GM12878 (cell line): Measurements from ENCODE around the gene NAALADL2. TPM values are rescaled to one million over a fixed set of nuclear protein-coding genes. Genes with fewer than 3 reads are reported as not detected.

Source experiments
- ATAC-seq: fragments of 200-7000 bp; cut with Tn5 transposase; 3 replicates; pipeline ENCODE4 v1.9.1; 2020; ENCODE audit warnings: mild to moderate bottlenecking, moderate library complexity
- BruUV-seq: library from RNA; stranded (reverse); fragments of 400-500 nt; replicated peaks from 2 replicates; lab custom pipeline; 2021; lab: Mats Ljungman, UMichigan
- CTCF ChIA-PET: fragments of 300-600 bp; sonication (Branson Sonifier 250); formaldehyde crosslinking; extraction: SDS; loops from one replicate; lab custom pipeline; 2021; ENCODE audit warnings: inconsistent platforms; lab: Yijun Ruan, JAX
- POLR2A ChIA-PET: fragments of 350-600 bp; formaldehyde crosslinking; extraction: SDS; loops from one replicate; lab custom pipeline; 2021; ENCODE audit warnings: inconsistent platforms; lab: Charles Lee
- RAD21 ChIA-PET: fragments of 300-600 bp; sonication (Branson Sonifier 250); formaldehyde crosslinking; loops from one replicate; lab custom pipeline; 2023; ENCODE audit warnings: antibody characterized with exemption; ENCODE audit not compliant: unreplicated experiment; lab: Charles Lee
- SMC1A ChIA-PET: fragments of 300-600 bp; sonication (Branson Sonifier 250); formaldehyde crosslinking; loops from one replicate; lab custom pipeline; 2023; ENCODE audit not compliant: unreplicated experiment, uncharacterized antibody; lab: Charles Lee
- DNase-seq: peaks from one replicate; pipeline ENCODE4 v3.0.0-alpha.2; 2011; ENCODE audit warnings: low read depth, low spot score
- FAIRE-seq: peaks from 3 replicates; lab custom pipeline; 2011; peaks lifted over from hg19 to GRCh38; lab: Jason Lieb, UNC
- H2AFZ ChIP-seq: 2 replicates; pipeline ENCODE4 v1.6.0; 2011; ENCODE audit warnings: low read depth, low read length, control low read depth; ENCODE audit not compliant: control insufficient read depth
- H3K27ac ChIP-seq: 2 replicates; pipeline ENCODE4 v1.5.1; 2011; ENCODE audit warnings: control low read depth; ENCODE audit not compliant: control insufficient read depth, insufficient read depth
- H3K27me3 ChIP-seq, 2 experiments: replicated peaks in 1 of 2; 2 replicates each; pipeline versions ENCODE4 v1.6.0 to v1.6.1; 2011; ENCODE audit warnings: low read length in 1 of 2; ENCODE audit not compliant: control insufficient read depth in 2 of 2, insufficient read depth in 2 of 2
- H3K36me3 ChIP-seq, 2 experiments: 2 replicates each; pipeline ENCODE4 v1.5.1; 2011; ENCODE audit warnings: low read length in 1 of 2; ENCODE audit not compliant: control insufficient read depth in 2 of 2, insufficient read depth in 2 of 2
- H3K4me1 ChIP-seq: 2 replicates; pipeline ENCODE4 v1.6.1; 2011; ENCODE audit warnings: mild to moderate bottlenecking, low read length, moderate library complexity, mixed read lengths; ENCODE audit not compliant: control insufficient read depth, insufficient read depth
- H3K4me2 ChIP-seq: 2 replicates; pipeline ENCODE4 v1.6.0; 2011; ENCODE audit warnings: control low read depth; ENCODE audit not compliant: control insufficient read depth, insufficient read depth
- H3K4me3 ChIP-seq: fragments of 200-600 bp; sonication (generic); 2 replicates; pipeline ENCODE4 v1.5.1; 2016
- H3K79me2 ChIP-seq: 2 replicates; pipeline ENCODE4 v1.6.0; 2011; ENCODE audit warnings: low read length; ENCODE audit not compliant: control insufficient read depth, insufficient read depth
- H3K9ac ChIP-seq: 2 replicates; pipeline ENCODE4 v1.8.0; 2011; ENCODE audit warnings: low read length, control low read depth, mixed read lengths; ENCODE audit not compliant: control insufficient read depth, insufficient read depth
- H3K9me3 ChIP-seq: replicated peaks from 3 replicates; pipeline ENCODE4 v1.5.1; 2011; ENCODE audit warnings: mild to moderate bottlenecking, low read length; ENCODE audit not compliant: control insufficient read depth, insufficient read depth
- H4K20me1 ChIP-seq: 2 replicates; pipeline ENCODE4 v1.6.0; 2011; ENCODE audit not compliant: control insufficient read depth, insufficient read depth
- BCLAF1 ChIP-seq: fragments of 450-650 bp; IDR thresholded peaks from 2 replicates; pipeline ENCODE4 v1.6.1; 2017; ENCODE audit warnings: antibody characterized with exemption, mild to moderate bottlenecking, moderate library complexity
- CBFB ChIP-seq: IDR thresholded peaks from 2 replicates; pipeline ENCODE4 v1.6.1; 2016; ENCODE audit warnings: antibody characterized with exemption, low read depth
- CBX3 ChIP-seq: fragments of 200-600 bp; sonication (generic); IDR thresholded peaks from 2 replicates; pipeline ENCODE4 v1.6.1; 2016; ENCODE audit warnings: low read depth, borderline replicate concordance
- CTCF ChIP-seq, 3 experiments: IDR thresholded peaks in 2 of 3; conservative IDR thresholded peaks in 1 of 3; 2 replicates each; pipeline ENCODE4 v1.5.1; 2011; ENCODE audit warnings: low read depth in 3 of 3, low read length in 3 of 3, mild to moderate bottlenecking in 3 of 3, control low read depth in 2 of 3, moderate library complexity in 2 of 3, inconsistent platforms in 1 of 3, mixed read lengths in 1 of 3; ENCODE audit not compliant: control insufficient read depth in 2 of 3, insufficient read depth in 1 of 3; ENCODE audit errors: extremely low read depth in 1 of 3
- FOXK2 ChIP-seq: fragments of 450-650 bp; IDR thresholded peaks from 2 replicates; pipeline ENCODE4 v1.6.1; 2017; ENCODE audit warnings: mild to moderate bottlenecking, moderate library complexity
- HSF1 ChIP-seq: fragments of 150-350 bp; IDR thresholded peaks from 2 replicates; pipeline ENCODE4 v1.6.1; 2014; ENCODE audit warnings: mild to moderate bottlenecking, low read depth, low read length
- IKZF1 ChIP-seq: fragments of 450-650 bp; conservative IDR thresholded peaks from 2 replicates; pipeline ENCODE4 v1.6.1; 2017; ENCODE audit warnings: antibody characterized with exemption, mild to moderate bottlenecking
- KDM1A ChIP-seq: fragments of 200-600 bp; sonication (generic); IDR thresholded peaks from 2 replicates; pipeline ENCODE4 v1.6.1; 2016; ENCODE audit warnings: borderline replicate concordance
- MYC ChIP-seq: IDR thresholded peaks from 2 replicates; pipeline ENCODE4 v1.6.1; 2011; ENCODE audit warnings: mild to moderate bottlenecking, low read length, moderate library complexity, inconsistent platforms; ENCODE audit not compliant: insufficient read depth, insufficient replicate concordance, insufficient read length, severe bottlenecking
- POLR2A ChIP-seq: IDR thresholded peaks from 2 replicates; pipeline ENCODE4 v1.6.1; 2011; ENCODE audit warnings: low read depth, mild to moderate bottlenecking, low read length
- POLR2AphosphoS5 ChIP-seq: IDR thresholded peaks from 2 replicates; pipeline ENCODE4 v1.6.1; 2011; ENCODE audit warnings: mild to moderate bottlenecking, low read length, inconsistent platforms
- RAD21 ChIP-seq: IDR thresholded peaks from 2 replicates; pipeline ENCODE4 v1.6.1; 2011; ENCODE audit warnings: mild to moderate bottlenecking, low read depth, low read length, moderate library complexity; ENCODE audit not compliant: insufficient read depth
- ZNF274 ChIP-seq: IDR thresholded peaks from one replicate; pipeline ENCODE4 v1.8.0; 2011; ENCODE audit not compliant: insufficient read length, insufficient read depth
- WGBS: methylation state at CpG from one replicate; pipeline ENCODE4 v1.1.6; 2016; ENCODE audit warnings: low lambda C conversion rate; ENCODE audit not compliant: insufficient replicate concordance, insufficient coverage; ENCODE audit errors: missing lambda C conversion rate; 5-methylcytosine and 5-hydroxymethylcytosine counted together
- in situ Hi-C: fragments of 300-500 bp; cut with MboI; formaldehyde crosslinking; loops from 9 replicates; pipeline ENCODE4 v1.14.3; 2018; ENCODE audit warnings: mixed read lengths
- intact Hi-C: fragments of 100-400 bp; cut with micrococcal nuclease; formaldehyde crosslinking; loops from one replicate; pipeline ENCODE4 v1.14.2; 2022; ENCODE audit not compliant: unreplicated experiment
- polyA plus RNA-seq, 11 experiments: library from polyadenylated mRNA; depleted of rRNA in 4 of 11; unstranded in 6 of 11; stranded (reverse) in 5 of 11; fragments of >200 nt; fragmentation: Nextera tagmentation in 4 of 11; fragmentation: Illumina TruSeq in 1 of 11; extraction: Ambion mirVana in 4 of 11; extraction: Trizol in 1 of 11; gene quantifications; 1 replicate in 1 of 11; 2 replicates in 10 of 11; pipeline versions ENCODE4 v1.2.1 to v1.2.3, GENCODE V29; 2011 to 2016; ENCODE audit warnings: inconsistent platforms in 2 of 11, missing spikeins in 2 of 11, low read depth in 1 of 11
- total RNA-seq, 4 experiments: library from RNA; depleted of rRNA in 3 of 4; stranded (reverse); fragments of >200 nt in 3 of 4; fragmentation: Illumina TruSeq in 1 of 4; extraction: Trizol in 1 of 4; gene quantifications; 2 replicates each; pipeline versions ENCODE4 v1.2.1 to v1.2.3, GENCODE V29; 2013 to 2021

The NAALADL2 gene
- total and polyA plus RNA-seq, 10 of the 15 experiments (the other 5 are each of a cell fraction or from before 2014, with no cell fraction given): 0.06 to 10.8 (median 0.46) TPM

GRCh38 chr3:175257123-175257522, 398.0 kb downstream of the NAALADL2 start (continued):
- TF ChIP-seq CTCF (IDR thresholded peaks at IDR 0.05 in 2 of 3, conservative IDR thresholded peaks at IDR 0.05 in 1 of 3; ENCODE audit: control insufficient read depth in 2 of 3, extremely low read depth in 1 of 3, insufficient read depth in 1 of 3, low read depth in 3 of 3, low read length in 3 of 3) (no peak), KDM1A (no peak), BCLAF1 (no peak)
- TF ChIP-seq, all 136 proteins: peak for 0

GRCh38 chr3:175258763-175259162, 399.6 kb downstream of the NAALADL2 start:
- SMC1A ChIA-PET: interaction anchor here (0.6 to 1.5 kb wide), 8 partner anchors 8 to 256 kb away, joined by 3 to 6 read pairs (median 3); no protein-coding TSS in a partner anchor
- H3K9ac ChIP-seq: no peak overlapping the region
- in situ Hi-C loops: no loop called here
- no peak overlapping the region for H2AFZ ChIP-seq
- intact Hi-C loops: loop anchor here (10.0 kb wide), 1 partner anchor 686 kb away; no protein-coding TSS in a partner anchor
- FAIRE-seq: no peak
- H3K27ac ChIP-seq: no peak overlapping the region
- H3K4me3 ChIP-seq: no peak overlapping the region
- peaks cover 28% of the 10 kb centered on the region for H3K79me2 ChIP-seq
- H3K27me3 ChIP-seq: no peaks in the 10 kb centered on the region
- CTCF ChIA-PET: interaction anchor here (0.6 to 1.3 kb wide), 2 partner anchors 10 to 12 kb away, joined by 3 read pairs; no protein-coding TSS in a partner anchor
- 36% methylated on average over 4 of the region's 4 CpGs for WGBS
- POLR2A ChIA-PET: interaction anchor here (1.7 kb wide), 1 partner anchor 11 kb away, joined by 9 read pairs; no protein-coding TSS in a partner anchor
- no peaks in the 10 kb centered on the region for H3K4me1 ChIP-seq
- no peak for DNase-seq
- BruUV-seq: no TSS peak
- peak; percentile 10 for ATAC-seq
- no peaks in the 10 kb centered on the region for H4K20me1 ChIP-seq
- RAD21 ChIA-PET: interaction anchor here (1.4 to 1.6 kb wide), 2 partner anchors 18 to 98 kb away, joined by 5 to 8 read pairs; no protein-coding TSS in a partner anchor
- peaks cover 0 to 2% of the 10 kb centered on the region in 2 experiments; a peak in 2 of 4 replicates for H3K36me3 ChIP-seq
- no peaks in the 10 kb centered on the region; the same call in 2 of the 3 replicates for H3K9me3 ChIP-seq
- no peak overlapping the region for H3K4me2 ChIP-seq
- no peak for TF ChIP-seq HSF1
- TF ChIP-seq POLR2A: peak; percentile 26; the same call in 1 of the 2 replicates
- TF ChIP-seq ZNF274: no peak
- TF ChIP-seq MYC: no peak
- TF ChIP-seq FOXK2: no peak
- TF ChIP-seq RAD21: no peak
- TF ChIP-seq CBX3: no peak
- no peak for TF ChIP-seq CBFB
- TF ChIP-seq POLR2AphosphoS5: peak; percentile 67
- TF ChIP-seq IKZF1: no peak
